GM12878 (cell line): ENCODE measurements around the gene AP1M2.

Source experiments
- CTCF ChIP-seq, 3 experiments: IDR thresholded peaks in 2 of 3; conservative IDR thresholded peaks in 1 of 3; 2 replicates each; pipeline ENCODE4 v1.5.1; 2011; ENCODE audit warnings: low read depth in 3 of 3, low read length in 3 of 3, mild to moderate bottlenecking in 3 of 3, control low read depth in 2 of 3, moderate library complexity in 2 of 3, inconsistent platforms in 1 of 3, mixed read lengths in 1 of 3; ENCODE audit not compliant: control insufficient read depth in 2 of 3, insufficient read depth in 1 of 3; ENCODE audit errors: extremely low read depth in 1 of 3
- MAX ChIP-seq: IDR thresholded peaks from 2 replicates; pipeline ENCODE4 v1.6.1; 2012; ENCODE audit warnings: low read depth, low read length, improper control_type of control experiment
- RB1 ChIP-seq: fragments of 450-650 bp; formaldehyde crosslinking; IDR thresholded peaks from 2 replicates; pipeline ENCODE4 v1.6.1; 2017; ENCODE audit warnings: mild to moderate bottlenecking, borderline replicate concordance
- SIN3A ChIP-seq: IDR thresholded peaks from 2 replicates; pipeline ENCODE4 v1.6.1; 2012; ENCODE audit warnings: low read depth, low read length, improper control_type of control experiment
- SP1 ChIP-seq: IDR thresholded peaks from one replicate; pipeline ENCODE4 v1.6.1; 2011; ENCODE audit warnings: low read depth, low read length

GRCh38 chr19:10551698-10552301, 35.3 kb downstream of the AP1M2 start:
- TF ChIP-seq CTCF (IDR thresholded peaks at IDR 0.05 in 2 of 3, conservative IDR thresholded peaks at IDR 0.05 in 1 of 3; ENCODE audit: control insufficient read depth in 2 of 3, extremely low read depth in 1 of 3, insufficient read depth in 1 of 3, low read depth in 3 of 3, low read length in 3 of 3) (0 out of 6 replicates have a peak, but pooled peaks of 2 of the 3 experiments have one; percentile 5 to 8), SIN3A (no peak), SP1 (no peak), MAX (no peak), RB1 (no peak)
